ENCODE measurements around the gene TMEM94. TPM values are rescaled to one million over a fixed set of nuclear protein-coding genes. Genes with fewer than 3 reads are reported as not detected.

The TMEM94 gene
- total and polyA plus RNA-seq, 2 of the 13 experiments (the other 11 are each of a cell fraction or from before 2014, with no cell fraction given) = 32.6 to 134 TPM

- no TSS peak for BruUV-seq (replicated peaks)
- POLR2A ChIA-PET = interaction anchor here (1.4 to 1.6 kb wide), 2 partner anchors 17 to 272 kb away, joined by 4 to 6 read pairs; partner anchors contain the start of gene LLGL2
- peaks cover 4 to 21% of the 10 kb centered on the region in 2 experiments for H3K36me3 ChIP-seq (replicated peaks in 1 of 2; ENCODE audit: control insufficient read depth in 1 of 2, insufficient read depth in 2 of 2, low read length in 2 of 2)
- TF ChIP-seq SOX6 (IDR thresholded peaks at IDR 0.05) = no peak
- peak; percentile 19; the same call in 1 of the 2 replicates for TF ChIP-seq SOX6 (CRISPR knock-in tag; IDR thresholded peaks at IDR 0.05)
- no peak for TF ChIP-seq HNF4A (CRISPR knock-in tag; IDR thresholded peaks at IDR 0.05)
- TF ChIP-seq SRSF1 (optimal IDR thresholded peaks at IDR 0.05; ENCODE audit: low read depth, low read length) = peak; percentile 99
- peak; percentile 47 for TF ChIP-seq HNRNPLL (IDR thresholded peaks at IDR 0.05; ENCODE audit: low read depth, low read length, poor library complexity, severe bottlenecking)
- TF ChIP-seq, protein P1, sequence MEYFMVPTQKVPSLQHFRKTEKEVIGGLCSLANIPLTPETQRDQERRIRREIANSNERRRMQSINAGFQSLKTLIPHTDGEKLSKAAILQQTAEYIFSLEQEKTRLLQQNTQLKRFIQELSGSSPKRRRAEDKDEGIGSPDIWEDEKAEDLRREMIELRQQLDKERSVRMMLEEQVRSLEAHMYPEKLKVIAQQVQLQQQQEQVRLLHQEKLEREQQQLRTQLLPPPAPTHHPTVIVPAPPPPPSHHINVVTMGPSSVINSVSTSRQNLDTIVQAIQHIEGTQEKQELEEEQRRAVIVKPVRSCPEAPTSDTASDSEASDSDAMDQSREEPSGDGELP (IDR thresholded peaks at IDR 0.05; ENCODE audit: borderline replicate concordance, low read depth) = peak; percentile 65
- TF ChIP-seq ZNF503 (CRISPR knock-in tag; IDR thresholded peaks at IDR 0.05) = no peak
- 0 out of 2 replicates have a peak, but pooled peaks have one; percentile 48 for TF ChIP-seq RBFOX2 (IDR thresholded peaks at IDR 0.05; ENCODE audit: low read depth, low read length)
- peak; percentile 73 for TF ChIP-seq PAXIP1 (CRISPR knock-in tag; conservative IDR thresholded peaks at IDR 0.05)
- peak; percentile 46 for TF ChIP-seq RBM39 (IDR thresholded peaks at IDR 0.05; ENCODE audit: low read depth, low read length, poor library complexity, severe bottlenecking)
- TF ChIP-seq FOXO4 (CRISPR knock-in tag; conservative IDR thresholded peaks at IDR 0.05) = no peak
- TF ChIP-seq XRCC5 (optimal IDR thresholded peaks at IDR 0.05; ENCODE audit: low read length) = peak; percentile 25
- TF ChIP-seq ZNF224 (CRISPR knock-in tag; IDR thresholded peaks at IDR 0.05) = no peak
- 0 out of 2 replicates have a peak, but pooled peaks have one; percentile 39 for TF ChIP-seq SNAI1 (CRISPR knock-in tag; IDR thresholded peaks at IDR 0.05; ENCODE audit: borderline replicate concordance)
Observed at GRCh38 chr17:75507733-75508719, 51.6 kb downstream of the TMEM94 start.

More at GRCh38 chr17:75507733-75508719, 51.6 kb downstream of the TMEM94 start:
- CTCF ChIA-PET (ENCODE audit: low intra/inter-chr PET ratio, low total read pairs) = no interaction called here
- H4K20me1 ChIP-seq (ENCODE audit: insufficient read depth, low read length) = peaks cover 5% of the 10 kb centered on the region; the same call in 1 of the 2 replicates
- DNase-seq (ENCODE audit: low spot score) (no peak), ATAC-seq (no peak), FAIRE-seq (no peak)
- WGBS (ENCODE audit: low lambda C conversion rate) = 68% methylated on average over 18 of the region's 27 CpGs
- intact Hi-C loops (cut with micrococcal nuclease; ENCODE audit: unreplicated experiment) = no loop called here
- no peaks in the 10 kb centered on the region for H3K9me3 ChIP-seq (ENCODE audit: low read length)
- peak overlapping the region; percentile 35; the same call in 1 of the 2 replicates for H3K4me2 ChIP-seq (ENCODE audit: low read depth, low read length)
- H3K27me3 ChIP-seq (ENCODE audit: control insufficient read depth in 1 of 2, insufficient read depth in 2 of 2, low read length in 2 of 2) = no peaks in the 10 kb centered on the region
- in situ Hi-C loops (cut with HindIII; ENCODE audit: extremely low pct_ligation_motif_present, low pct_unique_long_range_greater_than_20kb) = loop anchor here (5.0 kb wide), 1 partner anchor 81 kb away; no protein-coding TSS in a partner anchor
- H3K4me1 ChIP-seq (ENCODE audit: insufficient read depth, low read length) = peaks cover 62% of the 10 kb centered on the region
- no peak overlapping the region for H2AFZ ChIP-seq (ENCODE audit: low read length)
- no peak overlapping the region; a peak in 1 of 6 replicates for H3K4me3 ChIP-seq (replicated peaks in 1 of 3; ENCODE audit: insufficient read depth in 1 of 3, low read depth in 2 of 3, low read length in 3 of 3)
- H3K27ac ChIP-seq (ENCODE audit: extremely low read length, insufficient read depth, low read length) = peak overlapping the region; percentile 4
- H3K79me2 ChIP-seq (ENCODE audit: insufficient read depth, low read length) = no peaks in the 10 kb centered on the region
- H3K9ac ChIP-seq (ENCODE audit: insufficient read depth, low read depth, low read length) = no peak overlapping the region

Measured in HepG2 (cell line).